PC-3 (cell line): ENCODE measurements around the gene AP5S1. TPM values are rescaled to one million over a fixed set of nuclear protein-coding genes. Genes with fewer than 3 reads are reported as not detected.
A peak's percentile ranks its signal among the peaks of the same experiment; 100 is the strongest.

Experiments used
- ATAC-seq: fragments of 200-7000 bp; cut with Tn5 transposase; 2 replicates; pipeline ENCODE4 v1.9.1; 2020; ENCODE audit warnings: mild to moderate bottlenecking, moderate library complexity
- BruUV-seq: library from RNA; stranded (reverse); fragments of 400-500 nt; replicated peaks from 2 replicates; lab custom pipeline; 2021; lab: Mats Ljungman, UMichigan
- CTCF ChIA-PET: fragments of 300-600 bp; sonication (Branson Sonifier 250); formaldehyde crosslinking; loops from one replicate; lab custom pipeline; 2022; ENCODE audit warnings: antibody characterized with exemption; lab: Charles Lee
- POLR2A ChIA-PET: fragments of 300-600 bp; sonication (Branson Sonifier 250); formaldehyde crosslinking; loops from one replicate; lab custom pipeline; 2022; ENCODE audit warnings: antibody characterized with exemption; ENCODE audit not compliant: unreplicated experiment; lab: Charles Lee
- DNase-seq: peaks from one replicate; pipeline ENCODE4 v3.0.0-alpha.2; 2015
- H2AFZ ChIP-seq: fragments of 300-600 bp; sonication (generic); 2 replicates; pipeline ENCODE4 v1.6.0; 2016; ENCODE audit warnings: antibody characterized with exemption, low read length
- H3F3A ChIP-seq: fragments of 300-600 bp; sonication (generic); one replicate; pipeline ENCODE4 v1.6.0; 2017; ENCODE audit warnings: antibody characterized with exemption, low read length, control low read depth, mild to moderate bottlenecking; ENCODE audit not compliant: unreplicated experiment
- H3K27ac ChIP-seq: fragments of 300-600 bp; sonication (generic); 2 replicates; pipeline ENCODE4 v1.5.1; 2016; ENCODE audit warnings: mild to moderate bottlenecking, low read length
- H3K27me3 ChIP-seq: fragments of 300-600 bp; sonication (generic); 2 replicates; pipeline ENCODE4 v1.6.1; 2016; ENCODE audit warnings: low read length, mixed read lengths
- H3K36me3 ChIP-seq: fragments of 300-600 bp; sonication (generic); 2 replicates; pipeline ENCODE4 v1.6.1; 2016; ENCODE audit warnings: low read depth, mixed run types, low read length, mixed read lengths
- H3K4me1 ChIP-seq: fragments of 300-600 bp; sonication (generic); 2 replicates; pipeline ENCODE4 v1.5.1; 2016; ENCODE audit warnings: low read length; ENCODE audit not compliant: insufficient read depth
- H3K4me2 ChIP-seq: fragments of 300-600 bp; sonication (generic); 2 replicates; pipeline ENCODE4 v1.6.0; 2016; ENCODE audit warnings: low read length
- H3K4me3 ChIP-seq: fragments of 300-600 bp; sonication (generic); 2 replicates; pipeline ENCODE4 v1.5.1; 2016; ENCODE audit warnings: mild to moderate bottlenecking, low read length, mixed read lengths
- H3K79me2 ChIP-seq: fragments of 300-600 bp; sonication (generic); 2 replicates; pipeline ENCODE4 v1.6.1; 2017; ENCODE audit warnings: low read length, mixed read lengths
- H3K9ac ChIP-seq: fragments of 300-600 bp; sonication (generic); 2 replicates; pipeline ENCODE4 v1.6.0; 2016; ENCODE audit warnings: mild to moderate bottlenecking, low read length
- H3K9me2 ChIP-seq: fragments of 300-600 bp; sonication (generic); replicated peaks from 2 replicates; pipeline ENCODE4 v1.6.1; 2016; ENCODE audit warnings: mixed run types, low read length, mixed read lengths
- H3K9me3 ChIP-seq: fragments of 300-600 bp; sonication (generic); 2 replicates; pipeline ENCODE4 v1.6.1; 2016; ENCODE audit warnings: low read length, mixed read lengths
- H4K20me1 ChIP-seq: fragments of 300-600 bp; sonication (generic); 2 replicates; pipeline ENCODE4 v1.6.1; 2016; ENCODE audit warnings: low read length, mixed read lengths
- CTCF ChIP-seq: fragments of 300-600 bp; sonication (generic); conservative IDR thresholded peaks from 2 replicates; pipeline ENCODE4 v1.5.1; 2017; ENCODE audit warnings: antibody characterized with exemption, low read depth, mild to moderate bottlenecking, low read length
- EZH2 ChIP-seq: fragments of 300-600 bp; sonication (generic); IDR thresholded peaks from one replicate; pipeline ENCODE4 v1.6.1; 2017; ENCODE audit warnings: antibody characterized with exemption, mild to moderate bottlenecking, low read length; ENCODE audit not compliant: unreplicated experiment
- EZH2phosphoT487 ChIP-seq: fragments of 300-600 bp; sonication (generic); IDR thresholded peaks from 2 replicates; pipeline ENCODE4 v1.6.1; 2018; ENCODE audit warnings: mild to moderate bottlenecking, antibody characterized with exemption, low read length, borderline replicate concordance
- intact Hi-C: fragments of 100-400 bp; cut with micrococcal nuclease; formaldehyde crosslinking; loops from 2 replicates; pipeline ENCODE4 v1.9.0; 2023
- total RNA-seq: library from RNA; depleted of rRNA; stranded (reverse); fragments of >200 nt; gene quantifications from 2 replicates; pipeline ENCODE4 v1.2.3, GENCODE V29; 2014

Gene AP5S1
- total RNA-seq, 1 experiment from 2014 or later: 31.4 TPM

GRCh38 chr20:3866464-3866863, 46.1 kb downstream of the AP5S1 start:
- Histone ChIP-seq H3K4me1 (no peaks in the 10 kb centered on the region), H3K9me3 (no peaks in the 10 kb centered on the region), H3K36me3 (peaks cover 62% of the 10 kb centered on the region), H3F3A (no peaks in the 10 kb centered on the region), H3K4me3 (no peak overlapping the region), H3K4me2 (no peak overlapping the region), H3K27me3 (no peaks in the 10 kb centered on the region), H2AFZ (no peak overlapping the region), H4K20me1 (no peaks in the 10 kb centered on the region), H3K27ac (no peak overlapping the region), H3K79me2 (no peaks in the 10 kb centered on the region), H3K9me2 (no peaks in the 10 kb centered on the region), H3K9ac (no peak overlapping the region)
- no TSS peak for BruUV-seq
- DNase-seq (no peak), ATAC-seq (no peak; the same call in 1 of the 2 replicates)
- ChIA-PET POLR2A (no interaction called here), CTCF (no interaction called here)
- intact Hi-C loops: no loop called here
- TF ChIP-seq CTCF: no peak
- no peak for TF ChIP-seq EZH2phosphoT487
- TF ChIP-seq EZH2: no peak

GRCh38 chr20:3867802-3868201, 47.5 kb downstream of the AP5S1 start:
- TF ChIP-seq CTCF (no peak), EZH2 (no peak), EZH2phosphoT487 (no peak)
- H4K20me1 ChIP-seq: no peaks in the 10 kb centered on the region
- no peak overlapping the region for H3K4me2 ChIP-seq
- no peak for DNase-seq
- H3K9me3 ChIP-seq: no peaks in the 10 kb centered on the region
- H3K9me2 ChIP-seq: no peaks in the 10 kb centered on the region
- H3K27ac ChIP-seq: no peak overlapping the region
- BruUV-seq: TSS peak; percentile 2
- no peaks in the 10 kb centered on the region for H3K27me3 ChIP-seq
- CTCF ChIA-PET: no interaction called here
- H2AFZ ChIP-seq: no peak overlapping the region
- no peak for ATAC-seq
- no peak overlapping the region for H3K9ac ChIP-seq
- H3K4me3 ChIP-seq: no peak overlapping the region
- no peaks in the 10 kb centered on the region for H3K4me1 ChIP-seq
- POLR2A ChIA-PET: no interaction called here
- peaks cover 57% of the 10 kb centered on the region for H3K36me3 ChIP-seq
- H3K79me2 ChIP-seq: no peaks in the 10 kb centered on the region
- no peaks in the 10 kb centered on the region for H3F3A ChIP-seq
- intact Hi-C loops: no loop called here

GRCh38 chr20:3869839-3870634, 49.7 kb downstream of the AP5S1 start:
- Histone ChIP-seq H3K4me3 (no peak overlapping the region), H3K4me2 (no peak overlapping the region), H3K79me2 (no peaks in the 10 kb centered on the region), H3K9me2 (no peaks in the 10 kb centered on the region), H2AFZ (no peak overlapping the region), H3K9ac (no peak overlapping the region), H4K20me1 (no peaks in the 10 kb centered on the region), H3K27me3 (no peaks in the 10 kb centered on the region), H3K9me3 (no peaks in the 10 kb centered on the region), H3K27ac (no peak overlapping the region), H3K36me3 (peaks cover 50% of the 10 kb centered on the region), H3F3A (no peaks in the 10 kb centered on the region), H3K4me1 (no peaks in the 10 kb centered on the region)
- ATAC-seq (peak; percentile 21), DNase-seq (no peak)
- intact Hi-C loops: no loop called here
- no peak for TF ChIP-seq EZH2phosphoT487
- TF ChIP-seq EZH2: no peak
- TF ChIP-seq CTCF: no peak
- ChIA-PET CTCF (no interaction called here), POLR2A (no interaction called here)
- BruUV-seq: no TSS peak
